ENCODE results near the gene ASAP2.

ASAP2 gene

DNA sequence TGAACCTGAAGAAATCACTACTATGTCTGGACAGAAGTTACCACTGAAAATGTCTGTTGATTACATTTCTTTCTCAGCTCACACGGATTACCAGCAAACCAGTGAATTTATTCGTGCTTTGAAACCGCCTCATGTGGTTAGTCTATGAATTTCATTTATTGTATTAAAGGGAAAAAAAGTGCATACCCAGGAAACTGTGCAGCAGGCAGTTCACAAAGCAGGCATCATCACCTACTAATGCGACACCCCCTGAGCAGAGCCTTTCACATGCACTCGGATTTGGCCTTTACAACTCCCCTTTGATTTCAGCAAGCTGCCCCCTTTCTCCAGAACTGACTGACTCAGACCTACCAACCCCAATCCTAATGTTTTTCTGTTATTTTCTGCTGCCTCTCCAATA is 236.9 kb downstream of the ASAP2 start:
- Histone ChIP-seq H3K4me3 (ENCODE audit: low read depth, low read length) (no peak overlapping the region), H3K27me3 (replicated peaks) (no peaks in the 10 kb centered on the region), H3K36me3 (replicated peaks) (peaks cover 29% of the 10 kb centered on the region), H3K27ac (no peak overlapping the region)
- TF ChIP-seq CTCF (IDR thresholded peaks at IDR 0.05; ENCODE audit: low read depth, low read length, missing control alignments), result no peak
- in situ Hi-C loops (cut with HindIII; ENCODE audit: low pct_ligation_motif_present, low sequenced_read_pairs), result no loop called here
- no peak for DNase-seq

DNA sequence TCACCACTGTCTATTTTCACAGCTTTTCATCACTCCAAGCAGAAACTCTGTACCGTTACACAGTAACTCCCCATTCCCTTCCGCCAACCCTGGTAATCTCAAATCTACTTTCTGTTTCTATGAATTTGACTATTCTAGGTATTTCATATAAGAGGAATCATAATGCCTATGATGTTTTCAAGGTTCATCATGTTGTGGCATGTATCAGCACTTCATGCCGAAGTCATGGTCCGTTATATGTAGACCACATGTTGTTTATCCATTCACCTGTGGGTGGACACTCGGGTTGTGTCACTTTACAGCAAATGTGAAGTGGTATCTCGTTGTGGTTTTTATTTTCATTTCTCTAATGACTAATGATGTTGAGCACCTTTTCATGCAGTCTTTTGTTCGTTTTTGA is 238.5 kb downstream of the ASAP2 start:
- Histone ChIP-seq H3K36me3 (replicated peaks) (peaks cover 32% of the 10 kb centered on the region), H3K27ac (no peak overlapping the region), H3K27me3 (replicated peaks) (no peaks in the 10 kb centered on the region), H3K4me3 (ENCODE audit: low read depth, low read length) (no peak overlapping the region)
- TF ChIP-seq CTCF (IDR thresholded peaks at IDR 0.05; ENCODE audit: low read depth, low read length, missing control alignments), result no peak
- in situ Hi-C loops (cut with HindIII; ENCODE audit: low pct_ligation_motif_present, low sequenced_read_pairs), result no loop called here
- no peak for DNase-seq

DNA sequence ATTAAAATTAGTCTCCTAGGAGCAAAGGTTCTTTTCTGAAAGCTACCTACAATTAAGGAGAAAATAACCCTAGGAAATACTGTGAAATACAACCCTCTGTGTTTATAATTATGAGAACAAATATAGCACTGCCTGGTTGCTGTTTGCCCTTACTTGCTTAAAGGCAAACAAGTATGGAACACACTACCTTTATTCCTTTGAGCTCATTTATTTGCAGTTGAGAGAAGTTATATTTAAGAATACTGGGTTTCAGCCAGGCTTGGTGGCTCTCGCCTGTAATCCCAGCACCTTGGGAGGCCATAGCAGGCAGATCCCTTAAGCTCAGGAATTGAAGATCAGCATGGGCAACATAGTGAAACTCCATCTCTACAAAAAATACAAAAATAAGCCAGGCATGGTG is 244.6 kb downstream of the ASAP2 start:
- H3K4me3 ChIP-seq (ENCODE audit: low read depth, low read length), result no peak overlapping the region
- DNase-seq, result no peak
- H3K27ac ChIP-seq, result no peak overlapping the region
- H3K27me3 ChIP-seq (replicated peaks), result no peaks in the 10 kb centered on the region
- in situ Hi-C loops (cut with HindIII; ENCODE audit: low pct_ligation_motif_present, low sequenced_read_pairs), result no loop called here
- no peak for TF ChIP-seq CTCF (IDR thresholded peaks at IDR 0.05; ENCODE audit: low read depth, low read length, missing control alignments)
- H3K36me3 ChIP-seq (replicated peaks), result peaks cover 21% of the 10 kb centered on the region

Data from brain microvascular endothelial cell (primary cell).